Skin epidermis (tissue), 12 donors: ENCODE data around the gene ASPG.

ENCODE experiments used
- H3K27ac ChIP-seq, 21 experiments: fragments of 200-600 bp; sonication (generic) in 11 of 21; one replicate each; pipeline ENCODE4 v1.5.0; 2020; ENCODE audit warnings: mild to moderate bottlenecking in 3 of 21, inconsistent platforms in 2 of 21, moderate library complexity in 2 of 21
- H3K4me3 ChIP-seq, 7 experiments: fragments of 200-600 bp; sonication (generic) in 2 of 7; one replicate each; pipeline ENCODE4 v1.5.0; 2020; ENCODE audit warnings: inconsistent platforms in 2 of 7, mild to moderate bottlenecking in 2 of 7, moderate library complexity in 1 of 7

The ASPG gene

DNA sequence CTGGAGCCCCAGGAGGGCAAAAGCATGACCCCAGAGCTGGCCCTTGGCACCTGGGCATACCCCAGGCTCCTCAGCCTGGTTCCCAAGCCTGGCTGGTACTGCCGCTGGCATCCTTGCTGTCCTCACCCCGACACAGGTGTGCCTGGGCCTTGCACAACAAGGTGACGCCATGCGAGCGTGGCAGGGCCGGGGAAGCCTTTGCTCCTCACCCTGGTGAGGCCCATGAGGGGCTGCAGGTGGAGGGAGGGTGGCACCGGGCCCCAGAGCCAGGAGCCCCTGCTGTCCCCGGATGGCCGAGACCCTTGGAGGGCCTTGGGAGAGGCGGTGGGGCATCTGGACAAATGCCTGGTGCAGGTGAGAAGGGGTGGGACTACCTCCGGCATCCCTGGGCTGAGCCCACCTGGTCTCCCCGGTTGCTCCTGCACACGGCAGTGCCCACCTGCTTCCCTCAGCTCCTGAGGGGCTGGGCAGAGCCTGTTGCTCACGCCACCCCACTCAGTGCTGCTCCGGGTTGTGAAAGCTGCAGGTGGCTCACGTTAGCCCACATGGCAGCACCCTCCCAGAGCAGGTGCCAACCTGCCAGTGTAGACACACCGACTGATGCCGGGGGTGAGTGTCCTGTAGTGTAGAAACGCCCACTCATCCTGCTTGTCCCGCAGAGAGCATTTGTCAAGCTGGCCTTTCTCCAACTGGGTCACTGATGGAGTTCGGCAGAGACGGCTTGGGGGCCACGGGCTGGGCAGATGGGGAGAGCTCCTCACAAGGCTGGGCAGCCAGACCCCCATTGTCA lies 28.3 kb downstream of the ASPG start:
- Histone ChIP-seq H3K4me3 (peak overlapping the region in 3 of 7 experiments; percentile 1 to 22 (median 1)), H3K27ac (peak overlapping the region in 17 of 21 experiments; percentile 65 to 94 (median 76))

- peak overlapping the region in 16 of 21 experiments; percentile 56 to 94 (median 78) for H3K27ac ChIP-seq
- H3K4me3 ChIP-seq: no peak overlapping the region
Measured at GRCh38 chr14:104114421-104115130, 29.1 kb downstream of the ASPG start.

- H3K27ac ChIP-seq: peak overlapping the region in 10 of 21 experiments; percentile 10 to 94 (median 83)
Measured at GRCh38 chr14:104115131-104115600, 29.7 kb downstream of the ASPG start.

GRCh38 chr14:104115691-104116287 lies 30.3 kb downstream of the ASPG start:
- Histone ChIP-seq H3K4me3 (peak overlapping the region in 5 of 7 experiments; percentile 39 to 54 (median 41)), H3K27ac (peak overlapping the region in 19 of 21 experiments; percentile 62 to 94 (median 88))

More at GRCh38 chr14:104115131-104115600, 29.7 kb downstream of the ASPG start:
- no peak overlapping the region for H3K4me3 ChIP-seq

DNA sequence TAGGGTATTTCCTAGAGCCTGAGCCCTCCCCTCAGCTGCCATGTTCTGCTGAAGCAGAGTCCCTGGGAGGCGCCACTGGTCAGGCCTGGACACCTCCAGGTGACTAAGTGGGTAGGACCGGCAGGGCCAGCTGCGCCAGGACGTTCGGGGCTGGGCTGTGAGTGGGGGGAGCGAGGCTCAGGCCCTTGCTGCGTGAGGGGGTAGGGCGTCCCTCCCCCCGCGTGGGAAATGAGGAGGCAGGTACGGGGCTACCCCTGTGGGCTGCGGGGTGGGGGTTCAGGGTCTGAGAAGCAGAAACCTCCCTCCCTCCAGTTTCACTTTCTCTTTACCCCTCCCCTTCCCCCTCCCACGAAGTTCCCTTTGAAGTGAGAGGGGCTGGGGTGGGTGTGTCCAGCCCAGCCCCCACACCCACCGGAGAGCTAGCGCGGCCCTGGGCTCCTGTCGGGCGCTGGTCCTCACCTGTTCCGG lies 30.8 kb downstream of the ASPG start:
- Histone ChIP-seq H3K4me3 (peak overlapping the region; percentile 27 to 54 (median 41)), H3K27ac (peak overlapping the region; percentile 48 to 94 (median 87))

- Histone ChIP-seq H3K4me3 (peak overlapping the region; percentile 27 to 54 (median 41)), H3K27ac (peak overlapping the region; percentile 58 to 94 (median 88))
Measured at GRCh38 chr14:104116756-104117340, 31.3 kb downstream of the ASPG start.

- Histone ChIP-seq H3K4me3 (peak overlapping the region; percentile 27 to 54 (median 41)), H3K27ac (peak overlapping the region; percentile 56 to 93 (median 86))
Measured at GRCh38 chr14:104117341-104118005, 32.0 kb downstream of the ASPG start.

- peak overlapping the region; percentile 27 to 54 (median 41) for H3K4me3 ChIP-seq
- H3K27ac ChIP-seq: peak overlapping the region; percentile 56 to 93 (median 86)
Measured at GRCh38 chr14:104118006-104118844, 32.7 kb downstream of the ASPG start.

DNA sequence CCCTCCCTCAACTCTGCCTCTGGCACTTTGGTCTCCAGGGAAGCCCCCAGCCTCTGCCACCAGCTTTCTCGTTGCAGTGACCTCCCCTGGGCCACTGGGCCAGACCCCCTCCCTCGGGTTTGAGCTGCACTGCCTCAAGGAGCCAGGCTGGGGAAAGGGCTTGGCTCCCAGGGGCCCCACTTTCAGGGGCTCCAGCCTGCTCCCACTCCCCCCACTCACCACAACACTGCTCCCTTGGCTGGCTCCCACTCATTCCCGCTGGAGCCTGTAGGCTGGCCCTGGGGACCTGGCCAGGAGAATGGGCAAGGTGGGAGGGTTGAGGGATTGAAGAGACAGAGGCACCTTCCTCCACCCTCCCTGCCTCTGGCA lies 33.6 kb downstream of the ASPG start:
- H3K4me3 ChIP-seq: peak overlapping the region in 5 of 7 experiments; percentile 27 to 54 (median 49)
- H3K27ac ChIP-seq: peak overlapping the region in 17 of 21 experiments; percentile 18 to 92 (median 87)

DNA sequence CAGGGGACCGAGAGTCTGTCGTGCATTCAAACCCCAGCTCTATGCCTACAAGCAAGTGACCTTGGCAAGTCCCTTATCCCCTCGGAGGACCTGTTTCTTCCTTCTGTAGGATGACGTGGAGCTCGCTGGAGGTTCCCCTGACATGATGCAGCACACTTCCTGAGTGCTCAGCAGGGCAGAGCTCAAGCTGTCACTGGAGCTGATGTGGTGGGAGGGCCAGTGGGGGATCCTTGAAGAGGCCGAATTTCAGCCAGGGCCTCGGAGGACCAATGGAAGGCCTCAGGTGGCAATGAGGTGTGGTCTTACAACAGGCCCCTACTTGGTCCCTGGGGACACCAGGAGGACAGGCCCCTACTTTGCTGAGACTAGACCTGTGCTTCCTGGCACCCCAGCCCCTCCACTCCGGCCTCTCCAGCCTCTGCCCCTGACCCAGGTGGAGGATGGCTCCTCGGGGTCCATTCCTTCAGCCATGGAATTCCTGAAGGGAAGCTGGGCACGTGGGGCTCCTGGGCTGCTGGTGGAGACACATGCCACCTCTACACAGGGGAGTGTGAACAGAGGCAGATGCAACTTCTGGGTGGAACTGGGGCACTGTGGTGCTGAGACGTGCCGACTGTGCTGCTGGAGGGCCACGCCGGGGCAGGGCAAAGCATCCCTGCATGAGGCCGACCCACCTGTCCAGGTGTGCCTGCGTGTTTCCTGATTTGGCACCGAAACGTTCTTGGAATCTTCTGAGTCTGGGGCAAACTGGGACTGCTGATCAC lies 34.2 kb downstream of the ASPG start:
- Histone ChIP-seq H3K4me3 (peak overlapping the region in 4 of 7 experiments; percentile 27 to 54 (median 51)), H3K27ac (peak overlapping the region in 14 of 21 experiments; percentile 9 to 92 (median 88))

DNA sequence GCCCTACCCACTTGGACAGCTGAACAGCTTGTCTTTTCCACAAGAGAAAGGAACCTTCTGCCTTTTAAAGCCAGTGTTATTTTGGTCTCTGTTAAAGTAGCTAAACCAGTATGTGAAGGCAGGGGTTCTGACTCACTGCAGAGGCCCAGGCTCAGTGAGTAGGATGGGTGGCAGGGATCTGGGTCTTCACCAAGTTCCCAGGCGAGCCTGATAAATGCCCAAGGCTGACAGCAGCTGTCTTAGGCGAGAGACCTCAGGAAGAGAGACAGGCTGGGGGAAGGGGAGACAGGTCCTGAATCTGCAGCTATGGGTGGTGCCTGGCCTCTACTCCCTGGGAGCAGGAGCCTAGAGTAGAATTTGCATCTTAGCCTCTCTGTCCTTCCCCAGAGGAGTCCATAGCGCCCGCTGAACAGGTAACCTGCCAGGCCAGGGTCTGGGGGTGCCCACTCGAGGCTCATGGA lies 34.8 kb downstream of the ASPG start:
- peak overlapping the region in 1 of 7 experiments; percentile 1 for H3K4me3 ChIP-seq

GRCh38 chr14:104121142-104121541 lies 35.6 kb downstream of the ASPG start:
- no peak overlapping the region for H3K4me3 ChIP-seq
- H3K27ac ChIP-seq: no peak overlapping the region

More for the DNA sequence above, 34.8 kb downstream of the ASPG start:
- peak overlapping the region in 10 of 21 experiments; percentile 7 to 92 (median 48) for H3K27ac ChIP-seq

GRCh38 chr14:104123879-104124278 lies 38.4 kb downstream of the ASPG start:
- H3K4me3 ChIP-seq: no peak overlapping the region

GRCh38 chr14:104125011-104125410 lies 39.5 kb downstream of the ASPG start:
- Histone ChIP-seq H3K27ac (no peak overlapping the region), H3K4me3 (no peak overlapping the region)

More at GRCh38 chr14:104123879-104124278, 38.4 kb downstream of the ASPG start:
- no peak overlapping the region for H3K27ac ChIP-seq

DNA sequence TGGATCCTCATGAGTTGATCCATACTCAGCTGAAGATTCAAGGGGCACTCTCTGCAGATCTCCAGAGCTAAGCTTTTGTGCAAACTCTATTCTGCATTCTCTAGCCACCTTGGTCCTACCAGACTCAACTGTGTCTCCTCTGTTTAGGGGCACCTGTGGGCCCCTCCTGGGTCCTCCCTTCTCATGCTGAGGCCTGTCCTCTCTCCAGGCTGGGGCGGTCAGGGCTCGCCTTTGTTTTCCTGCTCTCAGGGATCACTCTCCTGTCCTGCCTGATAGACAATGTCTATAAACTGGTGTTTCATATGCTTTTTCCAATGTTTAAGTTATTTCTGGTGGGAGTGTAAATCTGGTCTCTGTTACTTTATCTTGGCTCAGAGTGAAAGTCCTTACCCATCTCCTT lies 41.3 kb downstream of the ASPG start:
- no peak overlapping the region for H3K27ac ChIP-seq
- H3K4me3 ChIP-seq: no peak overlapping the region

DNA sequence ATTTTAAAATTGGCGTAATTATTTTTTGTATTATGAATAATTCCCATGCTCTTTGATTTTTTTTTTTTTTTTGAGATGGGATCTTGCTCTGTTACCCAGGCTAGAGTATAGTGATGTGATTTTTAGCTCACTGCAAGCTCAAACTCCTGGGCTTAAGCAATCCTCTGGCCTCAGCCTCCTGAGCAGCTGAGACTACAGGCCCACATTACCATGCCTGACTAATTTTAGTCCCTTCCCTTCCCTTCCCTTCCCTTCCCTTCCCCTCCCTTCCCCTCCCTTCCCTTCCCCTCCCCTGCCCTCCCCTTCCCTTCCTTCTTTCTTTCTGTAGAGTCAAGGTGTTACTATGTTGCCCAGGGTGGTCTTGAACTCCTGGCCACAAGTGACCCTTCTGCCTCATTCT lies 43.5 kb downstream of the ASPG start:
- H3K27ac ChIP-seq: no peak overlapping the region
- no peak overlapping the region for H3K4me3 ChIP-seq

DNA sequence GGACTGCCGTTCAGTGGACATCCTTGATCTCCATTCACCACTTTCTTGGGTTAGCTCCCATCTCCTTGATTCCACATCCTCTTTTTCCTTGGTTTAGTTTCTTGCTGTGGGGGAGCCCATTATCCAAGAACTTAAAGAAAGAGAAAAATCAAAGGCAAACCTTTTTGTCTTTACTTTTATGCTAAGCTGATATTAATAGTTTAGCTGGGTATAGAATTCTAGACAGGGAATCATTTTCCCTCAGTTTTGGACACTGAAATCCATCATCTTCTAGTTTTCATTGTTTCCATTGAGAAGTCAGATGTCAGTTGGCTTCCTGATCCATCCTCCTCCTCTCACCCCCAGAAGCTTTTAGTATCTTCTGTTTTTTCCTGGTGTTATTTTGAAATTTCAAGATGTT lies 44.1 kb downstream of the ASPG start:
- no peak overlapping the region for H3K27ac ChIP-seq
- no peak overlapping the region for H3K4me3 ChIP-seq
